HEK293 (cell line): ENCODE data around the gene DNMT3A.

Experiments
- CTCF ChIA-PET: fragments of 350-600 bp; formaldehyde crosslinking; extraction: SDS; loops from one replicate; lab custom pipeline; 2021; ENCODE audit warnings: antibody characterized with exemption; lab: Yijun Ruan, JAX
- POLR2A ChIA-PET: fragments of 300-600 bp; formaldehyde crosslinking; extraction: SDS; loops from one replicate; lab custom pipeline; 2020; ENCODE audit warnings: antibody characterized with exemption, inconsistent platforms; lab: Yijun Ruan, JAX
- H3K27ac ChIP-seq: fragments of 200-500 bp; sonication (Bioruptor generic); 2 replicates; pipeline ENCODE4 v1.5.1; 2014; ENCODE audit warnings: low read depth, low read length, control low read depth, inconsistent platforms; ENCODE audit errors: extremely low read depth
- H3K36me3 ChIP-seq, 2 experiments: fragments of 200-500 bp in 1 of 2; sonication (Bioruptor generic) in 1 of 2; 1 replicate in 1 of 2; 2 replicates in 1 of 2; pipeline ENCODE4 v1.5.1; 2014 to 2017; ENCODE audit warnings: inconsistent platforms in 2 of 2, low read length in 2 of 2; ENCODE audit not compliant: control insufficient read depth in 2 of 2, insufficient read depth in 1 of 2
- H3K4me1 ChIP-seq: fragments of 200-500 bp; sonication (Bioruptor generic); 2 replicates; pipeline ENCODE4 v1.5.1; 2014; ENCODE audit warnings: mild to moderate bottlenecking, low read length, inconsistent platforms; ENCODE audit not compliant: control insufficient read depth, insufficient read depth
- H3K4me3 ChIP-seq: 2 replicates; pipeline ENCODE4 v1.5.1; 2011; ENCODE audit warnings: low read depth, mild to moderate bottlenecking, control low read depth, low read length, moderate library complexity
- H3K9me3 ChIP-seq: fragments of 200-500 bp; sonication (Bioruptor generic); 2 replicates; pipeline ENCODE4 v1.5.1; 2014; ENCODE audit warnings: low read depth, low read length, inconsistent platforms; ENCODE audit not compliant: control insufficient read depth, insufficient read depth
- GLIS1 ChIP-seq: fragments of 450-650 bp; formaldehyde crosslinking; IDR thresholded peaks from 2 replicates; pipeline ENCODE4 v1.5.1; 2016; ENCODE audit warnings: missing biosample characterization, missing genetic modification characterization
- MZF1 ChIP-seq: fragments of 450-650 bp; formaldehyde crosslinking; IDR thresholded peaks from 2 replicates; pipeline ENCODE4 v1.5.1; 2017; ENCODE audit warnings: missing biosample characterization, missing genetic modification characterization, borderline replicate concordance
- OVOL3 ChIP-seq: fragments of 450-650 bp; formaldehyde crosslinking; IDR thresholded peaks from 2 replicates; pipeline ENCODE4 v1.5.1; 2016; ENCODE audit warnings: missing biosample characterization, missing genetic modification characterization
- YY2 ChIP-seq: fragments of 450-650 bp; formaldehyde crosslinking; IDR thresholded peaks from 2 replicates; pipeline ENCODE4 v1.5.1; 2016; ENCODE audit warnings: missing biosample characterization, missing genetic modification characterization
- ZBTB26 ChIP-seq: fragments of 450-650 bp; formaldehyde crosslinking; optimal IDR thresholded peaks from 2 replicates; pipeline ENCODE3; 2016; ENCODE audit warnings: missing biosample characterization, mild to moderate bottlenecking, missing genetic modification characterization
- ZEB2 ChIP-seq: fragments of 450-650 bp; formaldehyde crosslinking; IDR thresholded peaks from 2 replicates; pipeline ENCODE4 v1.5.1; 2016; ENCODE audit warnings: missing biosample characterization, missing genetic modification characterization
- ZNF155 ChIP-seq: fragments of 450-650 bp; formaldehyde crosslinking; IDR thresholded peaks from 2 replicates; pipeline ENCODE4 v1.5.1; 2016; ENCODE audit warnings: missing biosample characterization, missing genetic modification characterization
- ZNF214 ChIP-seq: fragments of 450-650 bp; formaldehyde crosslinking; IDR thresholded peaks from 2 replicates; pipeline ENCODE4 v1.5.1; 2017; ENCODE audit warnings: missing biosample characterization, mild to moderate bottlenecking, missing genetic modification characterization, borderline replicate concordance
- ZNF292 ChIP-seq: fragments of 450-650 bp; formaldehyde crosslinking; IDR thresholded peaks from 2 replicates; pipeline ENCODE4 v1.5.1; 2016; ENCODE audit warnings: low read depth, missing biosample characterization, missing genetic modification characterization, borderline replicate concordance
- ZNF311 ChIP-seq: fragments of 450-650 bp; formaldehyde crosslinking; IDR thresholded peaks from 2 replicates; pipeline ENCODE4 v1.5.1; 2017; ENCODE audit warnings: missing biosample characterization, missing genetic modification characterization, borderline replicate concordance
- ZNF324 ChIP-seq: fragments of 450-650 bp; formaldehyde crosslinking; IDR thresholded peaks from 2 replicates; pipeline ENCODE4 v1.5.1; 2016; ENCODE audit warnings: missing biosample characterization, missing genetic modification characterization
- ZNF354C ChIP-seq: fragments of 450-650 bp; formaldehyde crosslinking; IDR thresholded peaks from 2 replicates; pipeline ENCODE4 v1.5.1; 2016; ENCODE audit warnings: missing biosample characterization, missing genetic modification characterization, low read depth, borderline replicate concordance
- ZNF398 ChIP-seq: fragments of 450-650 bp; formaldehyde crosslinking; IDR thresholded peaks from 2 replicates; pipeline ENCODE4 v1.5.1; 2017; ENCODE audit warnings: missing biosample characterization, missing genetic modification characterization
- ZNF433 ChIP-seq: fragments of 450-650 bp; formaldehyde crosslinking; IDR thresholded peaks from 2 replicates; pipeline ENCODE4 v1.5.1; 2016; ENCODE audit warnings: missing biosample characterization, missing genetic modification characterization, low read depth
- ZNF449 ChIP-seq: fragments of 450-650 bp; formaldehyde crosslinking; IDR thresholded peaks from 2 replicates; pipeline ENCODE4 v1.5.1; 2017; ENCODE audit warnings: missing biosample characterization, mild to moderate bottlenecking, missing genetic modification characterization, moderate library complexity
- ZNF488 ChIP-seq: fragments of 450-650 bp; formaldehyde crosslinking; IDR thresholded peaks from 2 replicates; pipeline ENCODE4 v1.5.1; 2016; ENCODE audit warnings: missing biosample characterization, missing genetic modification characterization
- ZNF514 ChIP-seq: fragments of 450-650 bp; formaldehyde crosslinking; IDR thresholded peaks from 2 replicates; pipeline ENCODE4 v1.5.1; 2016; ENCODE audit warnings: missing biosample characterization, missing genetic modification characterization
- ZNF544 ChIP-seq: fragments of 450-650 bp; formaldehyde crosslinking; IDR thresholded peaks from 2 replicates; pipeline ENCODE4 v1.5.0; 2017; ENCODE audit warnings: missing biosample characterization, missing genetic modification characterization
- ZNF580 ChIP-seq: fragments of 450-650 bp; formaldehyde crosslinking; IDR thresholded peaks from 2 replicates; pipeline ENCODE4 v1.5.1; 2016; ENCODE audit warnings: missing biosample characterization, missing genetic modification characterization
- ZNF660 ChIP-seq: fragments of 450-650 bp; IDR thresholded peaks from 2 replicates; pipeline ENCODE4 v1.5.1; 2018; ENCODE audit warnings: missing biosample characterization, mild to moderate bottlenecking, missing genetic modification characterization
- ZNF791 ChIP-seq: fragments of 450-650 bp; formaldehyde crosslinking; IDR thresholded peaks from 2 replicates; pipeline ENCODE4 v1.5.1; 2016; ENCODE audit warnings: missing biosample characterization, missing genetic modification characterization
- ZNF843 ChIP-seq: fragments of 450-650 bp; formaldehyde crosslinking; IDR thresholded peaks from 2 replicates; pipeline ENCODE4 v1.5.1; 2016; ENCODE audit warnings: missing biosample characterization, missing genetic modification characterization
- ZSCAN4 ChIP-seq: fragments of 450-650 bp; formaldehyde crosslinking; IDR thresholded peaks from 2 replicates; pipeline ENCODE4 v1.5.1; 2017; ENCODE audit warnings: missing biosample characterization, missing genetic modification characterization

DNMT3A gene

GRCh38 chr2:25333981-25334380, 7.7 kb downstream of the DNMT3A start:
- H3K27ac ChIP-seq: no peak overlapping the region
- no peaks in the 10 kb centered on the region for H3K36me3 ChIP-seq
- ChIA-PET POLR2A (no interaction called here), CTCF (interaction anchor here (0.8 kb wide), 1 partner anchor 28 kb away, joined by 3 read pairs; no protein-coding TSS in a partner anchor)
- no peak for TF ChIP-seq ZSCAN4
- no peak for TF ChIP-seq ZNF292 (tag by site-specific recombination)
- no peak for TF ChIP-seq ZNF311 (tag by site-specific recombination)
- no peak for TF ChIP-seq ZNF354C (tag by site-specific recombination)
- TF ChIP-seq ZNF514 (tag by site-specific recombination): no peak
- no peak for TF ChIP-seq ZNF488 (tag by site-specific recombination)
- no peak for TF ChIP-seq GLIS1 (tag by site-specific recombination)
- no peak for TF ChIP-seq ZNF449 (tag by site-specific recombination)
- TF ChIP-seq OVOL3 (tag by site-specific recombination): no peak
- TF ChIP-seq ZBTB26: no peak
- TF ChIP-seq ZNF843 (tag by site-specific recombination): no peak
- TF ChIP-seq ZNF214: no peak
- no peak for TF ChIP-seq ZNF544 (tag by site-specific recombination)
- TF ChIP-seq ZEB2 (tag by site-specific recombination): no peak
- no peak for TF ChIP-seq ZNF791 (tag by site-specific recombination)
- H3K9me3 ChIP-seq: no peaks in the 10 kb centered on the region
- H3K4me3 ChIP-seq: no peak overlapping the region
- H3K4me1 ChIP-seq: peaks cover 9% of the 10 kb centered on the region; the same call in 1 of the 2 replicates

GRCh38 chr2:25332571-25332970, 9.2 kb downstream of the DNMT3A start:
- TF ChIP-seq ZNF398 (tag by site-specific recombination) (no peak), MZF1 (tag by site-specific recombination) (no peak), YY2 (tag by site-specific recombination) (no peak), ZNF580 (tag by site-specific recombination) (no peak), ZNF155 (no peak), ZNF433 (no peak), ZNF660 (tag by site-specific recombination) (no peak), ZNF324 (tag by site-specific recombination) (no peak)
- H3K36me3 ChIP-seq: no peaks in the 10 kb centered on the region

More at GRCh38 chr2:25332571-25332970, 9.2 kb downstream of the DNMT3A start:
- Histone ChIP-seq H3K27ac (no peak overlapping the region), H3K4me1 (peaks cover 9% of the 10 kb centered on the region; the same call in 1 of the 2 replicates), H3K4me3 (no peak overlapping the region), H3K9me3 (no peaks in the 10 kb centered on the region)
- ChIA-PET POLR2A (no interaction called here), CTCF (no interaction called here)
